Ishikawa (cell line): ENCODE data around the gene SF3B2.

Experiments
- CEBPB ChIP-seq: IDR thresholded peaks from 2 replicates; pipeline ENCODE4 v1.6.1; 2012
- CREB1 ChIP-seq: IDR thresholded peaks from 2 replicates; pipeline ENCODE4 v1.6.1; 2012; ENCODE audit warnings: low read depth
- EP300 ChIP-seq: IDR thresholded peaks from 2 replicates; pipeline ENCODE4 v1.6.1; 2012; ENCODE audit warnings: borderline replicate concordance
- NFIC ChIP-seq: IDR thresholded peaks from 2 replicates; pipeline ENCODE4 v1.6.1; 2012
- RAD21 ChIP-seq: IDR thresholded peaks from 2 replicates; pipeline ENCODE4 v1.6.1; 2012; ENCODE audit warnings: low read depth
- TAF1 ChIP-seq: IDR thresholded peaks from 2 replicates; pipeline ENCODE4 v1.6.1; 2012; ENCODE audit warnings: low read depth, mild to moderate bottlenecking
- TEAD4 ChIP-seq: IDR thresholded peaks from 2 replicates; pipeline ENCODE4 v1.6.1; 2012
- USF1 ChIP-seq: IDR thresholded peaks from 2 replicates; pipeline ENCODE4 v1.6.1; 2012
- YY1 ChIP-seq: IDR thresholded peaks from 2 replicates; pipeline ENCODE4 v1.6.1; 2012; ENCODE audit warnings: low read depth
- ZBTB7A ChIP-seq: IDR thresholded peaks from 2 replicates; pipeline ENCODE4 v1.6.1; 2012; ENCODE audit warnings: low read depth
- TF ChIP-seq, protein P1 (sequence below): IDR thresholded peaks from 2 replicates; pipeline ENCODE4 v1.6.1; 2012; ENCODE audit warnings: low read depth, mild to moderate bottlenecking
- TF ChIP-seq, protein P2 (sequence below): IDR thresholded peaks from 2 replicates; pipeline ENCODE4 v1.6.1; 2012

GRCh38 chr11:66042996-66043906 lies 8.9 kb upstream of the SF3B2 start:
- TF ChIP-seq NFIC, result no peak
- TF ChIP-seq TEAD4, result no peak
- TF ChIP-seq TAF1, result no peak
- TF ChIP-seq CREB1, result no peak
- no peak for TF ChIP-seq CEBPB
- TF ChIP-seq EP300, result no peak
- no peak for TF ChIP-seq YY1
- no peak for TF ChIP-seq USF1
- TF ChIP-seq, protein P1, sequence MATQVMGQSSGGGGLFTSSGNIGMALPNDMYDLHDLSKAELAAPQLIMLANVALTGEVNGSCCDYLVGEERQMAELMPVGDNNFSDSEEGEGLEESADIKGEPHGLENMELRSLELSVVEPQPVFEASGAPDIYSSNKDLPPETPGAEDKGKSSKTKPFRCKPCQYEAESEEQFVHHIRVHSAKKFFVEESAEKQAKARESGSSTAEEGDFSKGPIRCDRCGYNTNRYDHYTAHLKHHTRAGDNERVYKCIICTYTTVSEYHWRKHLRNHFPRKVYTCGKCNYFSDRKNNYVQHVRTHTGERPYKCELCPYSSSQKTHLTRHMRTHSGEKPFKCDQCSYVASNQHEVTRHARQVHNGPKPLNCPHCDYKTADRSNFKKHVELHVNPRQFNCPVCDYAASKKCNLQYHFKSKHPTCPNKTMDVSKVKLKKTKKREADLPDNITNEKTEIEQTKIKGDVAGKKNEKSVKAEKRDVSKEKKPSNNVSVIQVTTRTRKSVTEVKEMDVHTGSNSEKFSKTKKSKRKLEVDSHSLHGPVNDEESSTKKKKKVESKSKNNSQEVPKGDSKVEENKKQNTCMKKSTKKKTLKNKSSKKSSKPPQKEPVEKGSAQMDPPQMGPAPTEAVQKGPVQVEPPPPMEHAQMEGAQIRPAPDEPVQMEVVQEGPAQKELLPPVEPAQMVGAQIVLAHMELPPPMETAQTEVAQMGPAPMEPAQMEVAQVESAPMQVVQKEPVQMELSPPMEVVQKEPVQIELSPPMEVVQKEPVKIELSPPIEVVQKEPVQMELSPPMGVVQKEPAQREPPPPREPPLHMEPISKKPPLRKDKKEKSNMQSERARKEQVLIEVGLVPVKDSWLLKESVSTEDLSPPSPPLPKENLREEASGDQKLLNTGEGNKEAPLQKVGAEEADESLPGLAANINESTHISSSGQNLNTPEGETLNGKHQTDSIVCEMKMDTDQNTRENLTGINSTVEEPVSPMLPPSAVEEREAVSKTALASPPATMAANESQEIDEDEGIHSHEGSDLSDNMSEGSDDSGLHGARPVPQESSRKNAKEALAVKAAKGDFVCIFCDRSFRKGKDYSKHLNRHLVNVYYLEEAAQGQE, result no peak
- no peak for TF ChIP-seq RAD21
- TF ChIP-seq, protein P2, sequence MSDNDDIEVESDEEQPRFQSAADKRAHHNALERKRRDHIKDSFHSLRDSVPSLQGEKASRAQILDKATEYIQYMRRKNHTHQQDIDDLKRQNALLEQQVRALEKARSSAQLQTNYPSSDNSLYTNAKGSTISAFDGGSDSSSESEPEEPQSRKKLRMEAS, result no peak
- TF ChIP-seq ZBTB7A, result no peak
